HG03575 (cell line): Measurements from ENCODE around the gene VPS16.
"Not testable (repeated sequence)": the region's sequence is repeated elsewhere in the genome, so short reads cannot be mapped to it uniquely, and the experiment has no call there.

Experiments used
- ATAC-seq: cut with Tn5 transposase; IDR thresholded peaks from one replicate; pipeline ENCODE4 v1.9.1; 2021; ENCODE audit not compliant: unreplicated experiment, insufficient number of reproducible peaks, low FRiP score; ENCODE audit errors: extremely low read depth

Gene VPS16

GRCh38 chr20:2805689-2806350 is 34.7 kb upstream of the VPS16 start:
- no peak for ATAC-seq

DNA sequence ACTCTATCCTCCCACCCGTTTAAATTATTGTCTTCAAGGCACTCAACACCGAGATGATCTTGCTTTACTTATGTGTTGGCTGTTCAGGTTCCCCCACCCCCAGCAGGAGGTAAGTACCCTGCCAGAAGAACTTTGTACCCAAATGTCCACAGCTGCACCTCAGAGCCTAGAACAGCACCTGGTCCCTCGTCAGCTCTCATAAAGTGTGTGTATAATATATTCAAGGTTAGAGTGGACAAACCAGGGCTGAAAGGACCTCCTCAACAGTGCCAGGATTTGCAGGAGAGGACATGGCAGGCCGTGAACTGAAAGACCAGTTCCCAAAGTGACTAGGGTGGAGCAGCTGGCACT is 34.2 kb upstream of the VPS16 start:
- no peak for ATAC-seq

DNA sequence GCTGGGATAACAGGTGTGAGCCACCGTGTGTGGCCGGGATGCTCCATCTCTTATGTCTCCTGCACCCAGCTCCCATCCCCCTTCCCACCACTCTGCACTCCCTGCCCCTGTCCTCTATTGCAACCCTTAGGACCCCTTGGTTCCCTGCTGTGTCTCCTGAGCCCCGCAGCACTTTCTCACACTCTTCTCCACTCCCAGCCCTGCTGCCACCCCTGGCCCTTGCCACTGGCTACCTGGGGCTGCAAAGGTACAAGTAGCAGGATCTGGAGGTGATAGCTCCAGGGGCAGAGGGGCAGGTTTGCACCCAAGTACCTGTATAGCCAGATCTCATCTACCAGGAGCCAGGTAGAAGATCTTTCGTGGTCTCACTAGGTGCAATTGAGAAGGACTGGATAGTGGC is 33.5 kb upstream of the VPS16 start:
- no peak for ATAC-seq

GRCh38 chr20:2807929-2808328 is 32.6 kb upstream of the VPS16 start:
- not testable (repeated sequence) for ATAC-seq

GRCh38 chr20:2809690-2810089 is 30.9 kb upstream of the VPS16 start:
- ATAC-seq, result no peak

DNA sequence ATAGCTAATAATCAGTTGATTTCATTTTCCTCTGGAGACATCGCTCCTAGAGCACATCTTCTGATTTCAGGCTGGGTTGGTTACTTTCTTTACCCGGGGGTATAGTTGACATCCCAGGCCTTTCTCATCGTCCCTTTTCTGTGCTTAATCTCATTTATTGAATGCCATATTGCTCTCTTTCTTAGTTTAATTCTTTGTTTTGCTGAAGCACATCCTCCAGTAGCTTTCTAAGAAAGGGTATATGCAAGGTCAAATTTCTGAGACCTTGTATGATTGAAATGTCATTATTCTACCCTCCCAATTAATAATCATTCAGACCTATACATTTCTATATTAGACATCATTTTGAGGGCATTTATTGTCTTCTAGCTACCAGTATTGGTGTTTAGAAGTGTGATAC is 28.4 kb upstream of the VPS16 start:
- ATAC-seq, result no peak

GRCh38 chr20:2814076-2814475 is 26.5 kb upstream of the VPS16 start:
- no peak for ATAC-seq

DNA sequence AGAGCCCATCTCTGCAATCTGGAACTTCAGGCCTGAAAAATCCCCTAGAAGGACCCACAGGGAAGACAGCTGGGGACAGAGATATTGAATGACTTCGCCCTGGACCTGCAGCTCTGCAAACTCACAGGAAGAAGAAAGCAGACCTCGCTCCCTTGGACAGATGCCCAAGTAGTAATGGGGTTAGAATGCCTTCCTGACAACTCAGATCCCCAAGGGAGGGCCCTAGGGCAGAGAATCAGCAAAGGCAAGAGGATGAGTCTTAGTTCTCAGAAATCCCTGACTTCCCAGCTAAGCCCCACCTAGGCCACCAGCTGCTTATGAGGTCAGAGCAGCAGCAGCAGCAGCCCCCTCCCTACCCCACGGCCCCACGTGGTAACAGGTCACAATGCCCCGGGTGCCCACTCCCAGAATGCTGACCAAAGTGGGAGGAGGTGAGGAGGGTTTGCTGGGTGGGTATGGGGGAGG is 25.9 kb upstream of the VPS16 start, which contains the start of gene C20orf141:
Gene C20orf141, plus strand, starts transcription at position 401 of the 465 bp plus-strand sequence. CDS start 198 bp downstream, outside the sequence.
- no peak for ATAC-seq

DNA sequence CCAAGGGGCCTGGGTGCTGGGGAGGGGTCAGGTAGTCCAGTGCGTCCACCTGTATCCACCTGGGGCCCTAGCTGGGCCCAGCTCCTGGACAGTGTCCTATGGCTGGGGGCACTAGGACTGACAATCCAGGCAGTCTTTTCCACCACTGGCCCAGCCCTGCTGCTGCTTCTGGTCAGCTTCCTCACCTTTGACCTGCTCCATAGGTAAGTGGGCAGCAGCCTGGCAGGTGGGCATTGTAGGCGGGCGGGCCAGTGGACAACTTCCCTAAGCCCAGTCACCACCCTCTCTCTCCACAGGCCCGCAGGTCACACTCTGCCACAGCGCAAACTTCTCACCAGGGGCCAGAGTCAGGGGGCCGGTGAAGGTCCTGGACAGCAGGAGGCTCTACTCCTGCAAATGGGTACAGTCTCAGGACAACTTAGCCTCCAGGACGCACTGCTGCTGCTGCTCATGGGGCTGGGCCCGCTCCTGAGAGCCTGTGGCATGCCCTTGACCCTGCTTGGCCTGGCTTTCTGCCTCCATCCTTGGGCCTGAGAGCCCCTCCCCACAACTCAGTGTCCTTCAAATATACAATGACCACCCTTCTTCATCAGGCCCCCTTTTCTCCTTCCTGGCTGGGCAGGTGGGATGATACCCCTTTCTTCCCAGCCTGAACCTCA is 25.2 kb upstream of the VPS16 start:
- no peak for ATAC-seq

DNA sequence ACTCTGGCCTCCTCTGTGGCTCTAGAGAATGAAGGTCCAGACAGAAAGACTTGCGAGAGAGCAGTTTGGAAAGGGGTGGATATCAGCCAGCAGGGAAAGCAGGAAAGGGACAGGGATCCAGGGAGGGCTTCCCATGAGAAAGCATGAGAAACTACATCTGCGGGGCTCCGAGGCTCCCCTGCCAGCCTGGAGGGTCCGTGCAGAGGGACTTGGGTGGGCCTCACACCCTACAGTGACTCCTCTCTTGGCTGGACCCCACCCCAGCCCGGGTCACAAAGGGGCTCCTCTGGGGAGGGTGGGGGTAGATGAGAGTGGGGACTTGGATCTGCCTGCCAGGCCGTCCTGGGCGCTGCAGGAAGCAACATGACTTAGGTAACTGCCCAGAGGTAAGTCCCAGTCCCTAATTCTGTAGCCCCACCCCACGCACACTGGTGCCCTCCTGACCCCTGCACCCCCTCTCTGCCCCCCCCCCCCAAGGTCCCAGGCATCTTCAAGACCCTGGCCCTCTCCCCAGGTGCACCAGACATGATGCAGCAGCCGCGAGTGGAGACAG is 24.4 kb upstream of the VPS16 start, which contains the start of gene TMEM239:
Gene TMEM239, plus strand, starts transcription at position 335 of the 553 bp plus-strand sequence. Its CDS starts 191 bp downstream, at position 526.
- ATAC-seq, result no peak

- ATAC-seq, result no peak
These were observed 23.8 kb upstream of the VPS16 start for GRCh38 chr20:2816583-2817340.

- ATAC-seq, result no peak
These were observed 23.2 kb upstream of the VPS16 start for GRCh38 chr20:2817341-2817726.

GRCh38 chr20:2817891-2818595 is 22.5 kb upstream of the VPS16 start:
- no peak for ATAC-seq

- ATAC-seq, result no peak
These were observed 20.3 kb upstream of the VPS16 start for GRCh38 chr20:2820084-2820895.

- no peak for ATAC-seq
These were observed 19.4 kb upstream of the VPS16 start for GRCh38 chr20:2820896-2821869.

DNA sequence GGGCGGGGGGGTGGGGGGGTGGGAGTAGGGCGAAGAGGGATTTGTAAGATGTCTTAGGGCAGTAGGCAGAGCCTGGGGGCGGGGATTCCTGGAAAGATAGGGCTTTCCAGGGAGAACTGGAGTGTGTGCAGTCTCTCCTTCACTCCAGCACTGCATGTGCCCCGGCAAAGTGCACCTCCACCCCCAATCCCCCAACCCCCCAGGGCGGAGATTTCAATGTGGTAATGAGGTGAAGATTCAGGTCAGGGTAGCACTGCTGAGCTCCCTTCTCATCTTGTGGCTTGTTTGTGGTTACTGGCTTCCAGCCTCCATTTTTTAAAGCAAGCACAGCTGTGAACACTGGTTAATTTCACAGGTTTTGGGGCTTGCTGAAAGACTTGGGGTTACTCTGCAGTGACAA is 18.5 kb upstream of the VPS16 start:
- no peak for ATAC-seq

DNA sequence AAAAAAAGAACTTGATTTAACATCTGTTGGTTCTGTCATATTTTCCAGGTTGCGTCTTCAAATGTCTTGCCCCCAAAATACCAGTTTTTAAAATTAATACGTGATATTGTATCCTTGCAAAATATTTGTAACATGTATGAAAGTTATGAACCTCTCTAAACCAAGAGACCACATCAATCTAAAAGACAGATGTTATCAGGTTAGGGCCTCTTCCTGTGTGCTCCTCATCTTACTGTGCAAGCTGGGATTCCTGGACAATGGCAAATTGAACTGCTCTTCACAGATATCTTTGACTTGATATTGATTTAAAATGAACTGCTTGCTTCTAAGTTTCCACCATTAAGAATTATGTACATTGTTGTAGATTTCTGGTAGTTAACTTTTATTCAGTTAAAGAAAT is 14.8 kb upstream of the VPS16 start:
- no peak for ATAC-seq
